ENCODE measurements around the gene GPRC6A.

- TF ChIP-seq CTCF (IDR thresholded peaks at IDR 0.05) (no peak), POLR2AphosphoS5 (IDR thresholded peaks at IDR 0.05) (no peak), POLR2A (IDR thresholded peaks at IDR 0.05) (no peak), EP300 (IDR thresholded peaks at IDR 0.05) (no peak)
Observed at GRCh38 chr6:116763906-116764628, 64.8 kb downstream of the GPRC6A start.
